Activated CD8-positive, alpha-beta memory T cell treated with anti-CD3 and anti-CD28 coated beads for 24 hours (primary cell): ENCODE measurements around the gene CCDC86.

Experiments
- DNase-seq: peaks from one replicate; pipeline ENCODE4 v3.0.0-alpha.2; 2020

The CCDC86 gene

DNA sequence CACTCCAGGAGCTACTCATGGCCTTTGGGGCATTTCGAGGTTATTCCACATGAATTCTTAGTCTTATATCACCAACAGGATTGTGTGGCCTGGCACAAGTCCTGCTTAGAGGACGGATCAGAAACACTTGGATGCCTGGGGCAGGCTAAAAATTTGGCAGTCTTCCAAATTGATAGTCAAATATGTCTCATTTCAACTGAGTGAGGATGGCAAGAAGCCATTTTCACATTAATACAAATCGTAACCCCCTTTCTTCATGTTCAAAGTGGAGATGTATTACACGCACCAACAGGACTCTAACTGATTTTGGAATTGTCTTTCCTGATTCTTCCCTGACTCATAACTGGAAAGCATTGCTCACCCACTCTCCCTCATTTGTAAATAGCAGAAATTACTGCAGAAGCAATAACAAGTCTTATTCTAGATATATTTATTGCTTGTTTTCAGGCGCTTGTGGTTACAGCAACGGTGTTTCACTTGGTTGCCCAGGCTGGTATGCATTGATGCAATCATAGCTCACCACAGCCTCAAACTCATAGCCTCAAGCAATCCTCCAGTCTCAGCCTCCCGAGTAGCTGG is 10.3 kb upstream of the CCDC86 start:
- DNase-seq: no peak

DNA sequence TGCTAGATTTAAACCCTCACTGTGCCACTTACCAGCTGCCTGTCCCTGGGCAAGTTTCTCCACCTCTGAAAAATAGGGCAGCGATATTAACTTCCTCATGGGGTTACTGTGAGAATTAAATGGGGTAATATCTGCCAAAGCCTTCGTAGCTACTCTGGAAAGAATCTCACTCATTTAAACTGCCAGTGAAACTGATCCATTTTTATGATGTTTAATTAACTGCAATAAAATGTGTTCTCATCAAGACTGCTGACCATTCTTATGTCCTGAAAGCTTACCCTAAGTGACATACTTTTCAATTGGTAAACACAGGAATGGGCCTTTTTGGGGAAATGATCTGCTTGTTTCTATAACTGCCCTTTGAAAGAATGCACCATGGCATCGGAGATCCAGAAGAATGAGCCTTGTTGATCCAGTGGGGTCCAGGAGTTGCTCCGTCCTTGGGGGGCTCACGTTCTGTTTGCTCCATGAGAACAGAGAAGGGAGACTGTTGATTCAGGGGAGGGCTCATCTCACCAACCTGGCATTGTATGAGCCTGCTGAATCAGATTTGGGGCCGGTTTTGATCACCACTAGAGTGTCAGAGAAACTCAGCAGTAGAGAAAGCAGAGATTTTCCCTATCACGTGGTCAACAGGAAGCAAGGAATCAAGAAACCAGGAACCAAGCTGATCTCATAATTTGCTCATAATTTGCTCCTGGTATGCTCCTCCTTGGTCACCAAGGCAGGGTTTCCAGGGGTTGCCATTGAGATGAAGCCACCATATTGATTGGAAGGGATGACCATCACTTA is 7.0 kb upstream of the CCDC86 start:
- no peak for DNase-seq

DNA sequence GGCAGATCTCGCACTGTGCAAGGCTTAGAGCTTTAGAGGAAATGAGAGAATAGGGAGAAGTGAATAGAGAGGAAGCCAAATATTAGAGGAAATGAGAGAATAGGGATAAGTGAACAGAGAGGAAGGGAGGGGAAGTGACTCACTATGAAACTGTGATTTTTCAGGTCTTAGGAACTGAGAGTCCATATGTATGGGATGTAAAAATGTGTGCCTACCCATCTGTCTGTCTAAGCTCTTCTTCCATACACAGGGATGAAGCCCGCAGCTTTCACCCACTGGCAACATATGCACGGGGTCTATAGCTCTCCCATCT is 6.4 kb upstream of the CCDC86 start:
- DNase-seq: no peak

GRCh38 chr11:60836866-60837515 is 4.9 kb upstream of the CCDC86 start:
- DNase-seq: no peak

- DNase-seq: no peak
These were observed 3.8 kb upstream of the CCDC86 start for GRCh38 chr11:60838132-60838531.

DNA sequence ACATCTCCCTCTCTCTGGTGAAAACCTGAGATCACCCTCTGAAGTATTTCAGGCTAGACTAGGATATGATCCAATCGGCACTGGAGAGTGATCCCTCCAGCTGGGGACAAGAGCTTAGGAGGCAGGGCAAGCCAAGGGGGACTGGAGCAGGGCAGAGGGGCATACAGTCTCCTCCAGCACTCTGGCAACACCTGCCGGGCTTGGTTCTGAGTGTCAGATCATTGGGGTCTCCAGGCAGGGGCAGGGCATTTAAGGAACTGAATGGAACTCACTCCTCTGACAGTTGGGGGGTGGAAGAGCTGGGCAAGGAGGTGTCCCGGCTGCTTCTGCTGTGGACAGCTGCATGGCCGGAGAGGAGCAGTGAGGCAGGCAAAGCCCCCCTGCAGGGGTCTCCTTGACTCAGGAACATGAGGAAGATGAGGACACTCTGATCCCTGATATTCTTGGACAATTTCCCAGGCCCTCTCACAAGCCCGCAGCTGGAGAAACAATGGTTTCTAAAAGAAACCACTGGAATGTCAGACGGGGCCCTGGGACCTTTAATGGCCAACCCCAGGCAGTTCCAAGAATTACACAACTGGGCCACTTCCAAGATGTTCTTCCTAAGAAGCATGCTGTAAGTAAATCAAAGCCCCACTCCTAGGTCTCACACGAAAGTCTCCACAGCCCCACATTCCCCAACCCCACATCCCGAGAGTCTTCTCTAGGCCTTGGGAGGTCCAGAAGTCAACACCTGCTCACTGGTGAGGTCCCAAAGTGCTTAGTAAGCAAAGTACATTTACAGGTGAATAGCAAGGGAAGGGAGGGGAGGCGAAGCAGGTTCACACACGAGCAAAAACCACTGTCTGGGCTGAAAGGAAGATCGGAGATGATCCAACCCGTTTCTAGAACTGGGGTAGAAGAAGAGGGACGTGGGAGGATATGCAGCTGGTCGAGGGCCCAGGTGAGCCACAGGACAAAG is 1.2 kb upstream of the CCDC86 start:
- DNase-seq: no peak

- no peak for DNase-seq
These were observed 1.0 kb downstream of the CCDC86 start for GRCh38 chr11:60842668-60843600.

DNA sequence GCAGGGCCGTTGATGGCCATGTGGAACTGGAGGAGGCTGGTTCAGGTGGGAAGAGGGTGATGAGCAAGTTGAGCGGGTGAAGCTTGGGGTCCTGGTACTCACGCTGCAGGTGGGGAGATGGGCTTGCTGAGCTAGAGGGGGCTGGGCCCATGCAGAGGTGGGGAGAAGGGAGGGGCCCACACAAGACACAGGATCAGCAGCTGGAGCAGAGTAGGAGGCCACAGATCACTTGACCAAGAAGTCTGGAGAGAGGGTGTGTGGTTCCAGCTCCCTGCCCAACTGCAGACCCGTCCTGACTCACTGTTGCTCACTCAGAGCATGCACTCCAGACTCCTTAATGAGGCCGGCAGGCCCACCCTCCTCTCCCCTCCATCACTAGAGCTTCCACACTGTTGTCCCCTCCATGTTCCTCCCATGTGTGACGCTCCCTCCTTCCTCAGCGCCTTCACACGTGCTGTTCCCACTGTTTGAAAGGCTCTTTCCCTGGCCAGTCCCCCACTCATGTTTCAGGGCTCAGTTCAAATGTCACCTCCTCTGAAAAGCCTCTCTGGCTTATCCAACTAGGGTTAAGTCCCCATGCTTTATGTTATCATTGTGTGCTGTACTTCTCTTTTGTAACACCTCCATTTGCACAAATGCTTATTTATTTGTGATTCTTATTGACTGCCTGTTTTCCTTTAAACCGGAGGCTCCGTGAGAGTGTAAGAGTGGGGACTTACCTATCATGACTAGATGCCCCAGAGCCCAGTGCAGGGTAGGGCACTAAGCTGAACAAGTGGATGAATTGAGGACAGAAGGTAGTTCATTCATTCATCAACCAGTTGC is 2.3 kb downstream of the CCDC86 start:
- no peak for DNase-seq

- no peak for DNase-seq
These were observed 2.9 kb downstream of the CCDC86 start for GRCh38 chr11:60844870-60845221.

DNA sequence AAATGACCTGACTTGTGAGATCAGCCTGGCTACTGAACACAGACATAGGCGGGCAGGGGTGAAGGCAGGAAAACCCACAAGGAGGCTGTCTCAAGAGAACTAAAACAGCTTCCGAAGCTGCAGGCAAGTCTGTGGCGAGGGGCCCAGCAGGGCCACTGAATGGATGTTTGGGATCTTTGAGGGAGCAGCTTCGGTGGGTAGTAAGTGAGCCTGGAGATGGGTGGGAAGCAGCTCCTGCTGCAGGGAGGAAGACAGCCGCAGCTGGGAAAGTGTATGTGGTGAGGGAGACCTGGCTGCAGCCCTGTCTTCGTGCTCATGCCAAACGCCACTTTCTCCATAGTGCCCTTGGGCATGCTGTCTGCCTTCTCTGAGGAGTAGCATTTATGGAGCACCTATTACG is 3.4 kb downstream of the CCDC86 start:
- DNase-seq: no peak

- no peak for DNase-seq
These were observed 5.4 kb downstream of the CCDC86 start for GRCh38 chr11:60847281-60847680.

- DNase-seq: no peak
These were observed 6.0 kb downstream of the CCDC86 start for GRCh38 chr11:60847896-60848295.

DNA sequence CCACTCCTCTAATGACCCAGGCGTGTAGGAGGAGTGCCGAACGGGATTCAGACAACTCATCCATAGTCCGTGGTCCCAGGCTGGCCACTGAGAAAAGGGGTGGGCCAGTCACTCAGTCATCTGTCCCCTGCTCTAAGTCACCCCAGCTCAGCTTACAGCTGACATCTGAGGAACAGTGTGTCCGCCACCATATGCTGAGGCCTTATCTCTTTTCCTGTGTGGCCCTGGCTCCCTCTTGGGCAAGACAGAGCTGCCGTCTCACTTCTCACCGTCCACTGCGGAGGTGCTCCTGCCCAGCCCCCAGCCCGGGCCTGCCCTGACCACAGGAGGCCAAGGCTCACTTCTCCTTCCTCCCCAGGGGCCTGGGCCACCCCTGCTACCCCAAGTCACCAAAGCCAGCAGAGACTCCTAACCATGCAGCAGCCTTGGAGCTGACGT is 6.8 kb downstream of the CCDC86 start:
- DNase-seq: no peak

DNA sequence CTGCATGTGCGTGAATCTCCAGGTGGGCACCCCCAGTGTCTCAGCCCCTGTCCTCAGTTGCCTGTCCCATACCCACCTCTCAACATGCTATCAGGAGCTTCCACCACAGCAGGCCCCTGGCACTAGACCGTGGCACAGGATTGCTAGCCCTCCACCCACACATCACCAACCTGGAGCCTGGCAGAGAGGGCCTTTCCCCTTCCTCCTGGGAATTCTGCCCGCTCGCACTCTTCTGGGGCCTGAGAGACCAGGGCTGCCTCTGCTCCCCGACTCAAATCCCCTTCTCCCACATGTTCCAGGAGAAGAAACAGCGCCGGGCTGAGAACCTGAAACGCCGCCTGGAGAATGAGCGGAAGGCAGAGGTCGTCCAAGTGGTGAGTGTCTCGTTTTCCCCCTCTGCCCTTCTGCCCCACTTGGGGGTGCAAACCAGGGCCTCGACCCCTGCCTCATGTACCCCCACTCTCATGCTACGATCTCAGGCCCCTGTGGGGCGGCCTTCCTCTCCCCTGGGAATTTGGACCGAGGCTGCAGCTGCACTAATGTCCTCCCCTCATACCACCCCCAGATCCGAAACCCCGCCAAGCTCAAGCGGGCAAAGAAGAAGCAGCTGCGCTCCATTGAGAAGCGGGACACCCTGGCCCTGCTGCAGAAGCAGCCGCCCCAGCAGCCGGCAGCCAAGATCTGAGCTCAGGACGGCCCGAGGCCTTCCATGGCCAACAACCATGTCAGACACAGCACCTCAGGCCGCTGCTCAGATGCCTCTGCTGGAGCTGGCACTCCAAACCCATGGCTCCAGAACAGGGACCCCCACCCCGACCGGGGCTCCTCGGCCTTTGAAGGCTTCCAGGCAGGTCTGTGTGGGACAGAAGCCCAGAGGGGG is 8.0 kb downstream of the CCDC86 start:
- no peak for DNase-seq

- DNase-seq: no peak
These were observed 9.6 kb downstream of the CCDC86 start for GRCh38 chr11:60851327-60852104.

DNA sequence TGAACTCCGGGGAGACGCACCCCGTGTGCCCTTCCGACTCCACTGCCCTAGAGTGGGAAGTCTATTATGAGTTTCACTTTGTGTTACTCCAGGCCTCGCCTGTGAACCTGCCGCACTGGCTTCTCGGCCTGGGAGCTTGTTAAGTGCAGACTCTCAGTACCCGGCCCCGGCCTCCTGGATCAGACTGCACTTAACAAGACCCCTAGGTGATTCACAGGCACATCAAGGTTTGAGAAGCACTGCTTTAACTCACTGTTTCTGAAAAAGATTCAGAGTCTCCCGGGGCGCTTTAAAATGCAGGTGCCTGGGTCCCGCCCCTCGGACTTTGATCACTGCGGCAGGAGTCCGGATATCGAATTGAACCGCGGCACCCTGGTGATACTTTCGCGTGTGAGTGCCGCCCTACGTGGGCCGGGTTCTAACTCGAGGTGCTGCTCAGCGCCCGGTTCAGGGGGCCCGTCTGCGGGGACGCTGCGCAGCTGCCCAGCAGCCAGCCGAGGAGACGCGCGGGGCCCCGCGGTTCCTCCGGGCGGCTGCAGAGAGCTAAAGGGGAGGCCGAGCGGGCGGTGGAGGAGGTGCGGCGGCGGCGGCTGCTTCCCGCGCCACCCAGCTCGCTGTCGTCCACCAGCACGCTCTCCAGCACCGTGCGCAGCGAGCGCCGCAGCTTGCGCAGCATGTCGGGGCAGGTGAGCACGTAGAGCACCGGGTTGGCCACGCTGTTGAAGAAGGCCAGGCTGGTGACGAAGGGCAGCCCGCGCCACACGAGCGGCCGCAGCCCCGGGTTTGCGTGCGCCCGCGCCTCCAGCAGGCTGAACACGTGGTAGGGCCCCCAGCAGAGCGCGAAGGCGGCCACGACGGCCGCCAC is 10.4 kb downstream of the CCDC86 start:
- DNase-seq: no peak

DNA sequence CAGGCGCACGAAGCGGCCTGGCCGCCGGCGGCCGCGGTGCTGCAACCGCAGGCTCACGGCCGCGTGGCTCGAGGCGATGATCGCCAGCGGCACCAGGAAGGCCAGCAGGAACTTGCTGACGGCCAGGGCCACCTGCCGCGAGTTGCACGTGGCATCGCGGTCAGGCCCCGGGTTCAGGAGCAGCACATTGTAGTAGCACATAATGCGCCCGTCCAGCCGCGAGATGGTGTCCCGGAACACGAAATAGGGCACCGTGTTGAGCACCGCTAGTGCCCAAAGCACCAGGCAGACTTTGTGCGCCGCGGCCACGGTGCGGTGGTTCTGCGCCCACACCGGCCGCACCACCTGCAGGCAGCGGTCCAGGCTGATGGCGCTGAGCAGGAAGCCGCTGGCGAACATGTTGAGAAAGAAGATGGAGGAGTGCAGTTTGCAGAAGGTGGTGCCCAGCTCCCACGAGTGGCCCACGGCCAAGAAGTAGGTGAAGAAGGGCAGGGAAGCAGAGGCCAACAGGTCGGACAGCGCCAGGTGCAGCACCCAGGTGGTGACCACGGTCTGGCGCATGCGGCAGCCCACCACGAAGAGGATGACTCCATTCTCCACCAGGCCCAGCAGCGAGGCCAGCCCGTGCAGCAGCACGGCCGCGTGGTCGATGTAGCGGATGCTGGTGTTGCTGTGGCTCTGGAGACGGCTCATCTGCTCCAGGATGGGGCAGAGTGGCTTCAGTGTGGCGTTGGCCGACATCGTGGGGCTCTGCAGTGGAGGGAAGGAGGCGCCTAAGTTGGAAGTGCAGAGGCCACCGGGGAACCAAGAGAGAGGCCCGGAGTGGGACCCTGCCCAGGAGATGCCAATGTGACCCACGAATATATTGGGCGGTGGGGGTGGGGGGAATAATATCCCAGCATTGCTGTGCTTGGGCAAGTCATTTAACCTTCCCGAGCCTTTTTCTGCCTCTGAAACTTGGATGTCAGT is 11.4 kb downstream of the CCDC86 start:
- DNase-seq: no peak
